Gastrocnemius medialis (tissue), 4 donors: ENCODE results near the gene DSCAML1.

Source experiments
- POLR2A ChIP-seq, 2 donors: fragments of 450-650 bp; IDR thresholded peaks; one replicate each; pipeline ENCODE4 v1.6.1; 2017; ENCODE audit warnings: antibody characterized with exemption in 2 of 2, mild to moderate bottlenecking in 2 of 2, moderate library complexity in 2 of 2
- TF ChIP-seq, protein P1 (sequence below), 5 experiments: fragments of 450-650 bp in 3 of 5; fragments of 200-600 bp in 2 of 5; sonication (generic) in 2 of 5; IDR thresholded peaks in 4 of 5; conservative IDR thresholded peaks in 1 of 5; 1 replicate in 4 of 5; 2 replicates in 1 of 5; pipeline ENCODE4 v1.5.1; 2016 to 2019; ENCODE audit warnings: antibody characterized with exemption in 5 of 5, mild to moderate bottlenecking in 3 of 5, moderate library complexity in 3 of 5

DNA sequence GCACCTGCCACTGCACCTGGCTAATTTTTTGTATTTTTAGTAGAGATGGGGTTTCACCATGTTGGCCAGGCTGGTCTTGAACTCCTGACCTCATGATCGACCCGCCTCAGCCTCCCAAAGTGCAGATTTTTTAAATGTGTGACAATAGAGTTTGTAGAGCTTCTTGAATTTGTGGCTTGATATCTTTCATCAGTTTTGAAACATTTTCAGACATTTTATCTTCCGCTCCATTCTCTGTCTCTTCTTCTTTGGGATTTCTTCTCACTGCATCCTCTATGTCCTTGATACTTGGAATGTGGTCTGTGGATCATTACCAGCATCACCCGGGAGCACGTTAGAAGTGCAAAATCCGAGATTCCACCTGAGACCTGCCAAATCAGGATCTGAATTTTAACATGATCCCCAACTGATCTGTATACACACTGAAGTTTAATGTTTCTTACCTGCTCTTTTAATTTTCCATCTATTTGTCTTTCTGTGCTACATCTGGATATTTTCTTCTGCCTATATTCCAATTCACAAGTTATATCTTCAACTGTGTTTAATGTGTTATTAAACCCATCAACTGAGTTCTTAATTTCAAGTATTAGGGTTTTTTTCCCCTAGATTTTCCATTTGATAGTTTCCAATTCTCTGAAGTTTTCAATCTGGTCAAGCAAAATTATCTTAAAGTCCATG lies 343.0 kb downstream of the DSCAML1 start:
- no peak for TF ChIP-seq POLR2A (IDR thresholded peaks at IDR 0.05)
- TF ChIP-seq, protein P1, sequence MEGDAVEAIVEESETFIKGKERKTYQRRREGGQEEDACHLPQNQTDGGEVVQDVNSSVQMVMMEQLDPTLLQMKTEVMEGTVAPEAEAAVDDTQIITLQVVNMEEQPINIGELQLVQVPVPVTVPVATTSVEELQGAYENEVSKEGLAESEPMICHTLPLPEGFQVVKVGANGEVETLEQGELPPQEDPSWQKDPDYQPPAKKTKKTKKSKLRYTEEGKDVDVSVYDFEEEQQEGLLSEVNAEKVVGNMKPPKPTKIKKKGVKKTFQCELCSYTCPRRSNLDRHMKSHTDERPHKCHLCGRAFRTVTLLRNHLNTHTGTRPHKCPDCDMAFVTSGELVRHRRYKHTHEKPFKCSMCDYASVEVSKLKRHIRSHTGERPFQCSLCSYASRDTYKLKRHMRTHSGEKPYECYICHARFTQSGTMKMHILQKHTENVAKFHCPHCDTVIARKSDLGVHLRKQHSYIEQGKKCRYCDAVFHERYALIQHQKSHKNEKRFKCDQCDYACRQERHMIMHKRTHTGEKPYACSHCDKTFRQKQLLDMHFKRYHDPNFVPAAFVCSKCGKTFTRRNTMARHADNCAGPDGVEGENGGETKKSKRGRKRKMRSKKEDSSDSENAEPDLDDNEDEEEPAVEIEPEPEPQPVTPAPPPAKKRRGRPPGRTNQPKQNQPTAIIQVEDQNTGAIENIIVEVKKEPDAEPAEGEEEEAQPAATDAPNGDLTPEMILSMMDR (IDR thresholded peaks at IDR 0.05 in 4 of 5, conservative IDR thresholded peaks at IDR 0.05 in 1 of 5): no peak
